ENCODE data around the gene IWS1. TPM values are rescaled to one million over a fixed set of nuclear protein-coding genes. Genes with fewer than 3 reads are reported as not detected.
A peak's percentile ranks its signal among the peaks of the same experiment; 100 is the strongest.
"Not testable (repeated sequence)": the region's sequence is repeated elsewhere in the genome, so short reads cannot be mapped to it uniquely, and the experiment has no call there.

Gene IWS1
- total RNA-seq, 4 donors from 2014 or later: 22.7 to 47.1 (median 33.2) TPM

DNA sequence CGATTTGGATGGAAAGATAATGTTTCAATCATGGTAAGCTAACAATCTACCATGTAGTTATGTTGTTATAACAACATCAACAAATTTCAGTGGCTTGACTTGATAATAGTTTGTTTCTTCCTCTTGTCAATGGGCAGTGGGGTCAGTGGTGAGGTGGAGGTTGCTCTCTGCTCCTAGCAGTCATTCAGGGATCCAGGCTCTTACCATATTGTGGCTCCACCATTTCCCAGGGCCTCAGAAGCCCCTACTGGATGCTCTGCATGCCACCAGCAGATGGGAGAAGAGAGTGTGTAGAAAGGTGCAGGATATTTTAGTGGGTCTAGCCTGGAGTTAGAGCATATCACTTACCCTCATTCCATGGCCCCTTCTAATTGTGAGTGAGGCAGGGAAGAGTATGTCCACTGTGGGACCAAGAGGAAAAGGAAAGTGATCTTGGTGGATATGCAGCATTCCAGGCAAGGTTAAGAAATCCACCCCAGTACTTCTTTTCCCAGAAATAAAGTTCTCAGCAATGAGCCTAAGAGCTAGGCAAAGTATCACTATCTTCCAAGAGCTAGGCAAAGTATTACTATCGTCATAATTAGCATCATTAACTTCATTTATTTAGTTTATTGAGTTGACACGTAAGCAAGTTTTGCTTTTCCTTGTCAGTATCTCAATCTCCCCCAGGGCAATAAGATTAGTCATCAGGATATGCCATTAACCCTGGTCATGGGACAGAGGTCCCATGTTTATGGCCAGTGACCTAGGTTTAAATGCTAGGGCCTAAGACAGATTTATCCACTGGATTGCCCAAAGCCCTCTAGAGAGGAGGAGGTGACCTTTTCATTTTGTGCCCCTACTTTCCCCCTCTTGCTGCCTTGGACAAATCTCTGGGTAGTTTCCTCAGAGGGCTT, 4.2 kb upstream of the IWS1 start:
- WGBS, 2 donors: 67 to 72% methylated on average over 3 of the region's 3 CpGs
- DNase-seq (ENCODE audit: low spot score in 2 of 2): no peak
- intact Hi-C loops (cut with DNase I; ENCODE audit: low total_unique reads): no loop called here
- no peak overlapping the region for H3K4me3 ChIP-seq (ENCODE audit: low read depth, poor library complexity, severe bottlenecking)
- TF ChIP-seq CTCF (IDR thresholded peaks at IDR 0.05): no peak
- TF ChIP-seq POLR2A (IDR thresholded peaks at IDR 0.05): no peak

GRCh38 chr2:127529416-127529815, 3.1 kb upstream of the IWS1 start:
- intact Hi-C loops (cut with DNase I; ENCODE audit: low total_unique reads): not testable (repeated sequence)

GRCh38 chr2:127528487-127528886, 2.2 kb upstream of the IWS1 start:
- intact Hi-C loops (cut with DNase I; ENCODE audit: low total_unique reads): no loop called here
- WGBS, 2 donors: 68 to 80% methylated on average over 4 of the region's 4 CpGs
- DNase-seq (ENCODE audit: low spot score in 2 of 2): no peak

More at GRCh38 chr2:127529416-127529815, 3.1 kb upstream of the IWS1 start:
- not testable (repeated sequence) for DNase-seq (ENCODE audit: low spot score in 2 of 2); H3K4me3 ChIP-seq (ENCODE audit: low read depth, poor library complexity, severe bottlenecking)
- 60 to 83% methylated on average over 2 of the region's 2 CpGs for WGBS, 2 donors

GRCh38 chr2:127527001-127527804, 914 bp upstream of the IWS1 start:
- intact Hi-C loops (cut with DNase I; ENCODE audit: low total_unique reads): no loop called here
- 18 to 21% methylated on average over 13 of the region's 13 CpGs for WGBS, 2 donors
- no peak for DNase-seq (ENCODE audit: low spot score in 2 of 2)
- H3K4me3 ChIP-seq (ENCODE audit: low read depth, poor library complexity, severe bottlenecking): peak overlapping the region; percentile 14
- no peak for TF ChIP-seq POLR2A (IDR thresholded peaks at IDR 0.05)
- no peak for TF ChIP-seq CTCF (IDR thresholded peaks at IDR 0.05)

More at GRCh38 chr2:127528487-127528886, 2.2 kb upstream of the IWS1 start:
- H3K4me3 ChIP-seq (ENCODE audit: low read depth, poor library complexity, severe bottlenecking): no peak overlapping the region
- TF ChIP-seq CTCF (IDR thresholded peaks at IDR 0.05) (no peak), POLR2A (IDR thresholded peaks at IDR 0.05) (no peak)

DNA sequence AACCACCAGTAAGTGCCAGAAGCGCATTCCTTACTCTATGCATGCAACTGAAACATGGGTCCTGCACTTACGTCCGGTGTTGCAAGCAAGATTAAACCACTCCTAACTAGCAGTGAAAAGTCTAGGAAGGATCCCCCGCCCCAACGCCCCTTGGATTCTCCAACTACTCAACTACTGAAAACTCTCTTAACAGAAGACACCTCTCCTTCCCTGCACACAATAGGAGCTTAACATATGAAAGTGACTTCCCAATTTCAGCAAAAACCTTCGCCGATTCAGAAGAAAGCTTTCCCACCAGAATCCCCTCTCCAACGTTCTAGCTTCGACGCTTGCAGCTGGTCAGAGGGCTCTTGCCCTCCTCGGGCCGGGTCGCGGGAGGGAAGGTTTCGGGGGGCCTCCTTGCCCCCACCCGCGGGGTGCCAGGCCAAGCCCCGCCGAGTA, 578 bp downstream of the IWS1 start:
- peak in 1 of 2 donors; percentile 86 for DNase-seq (ENCODE audit: low spot score in 2 of 2)
- TF ChIP-seq CTCF (IDR thresholded peaks at IDR 0.05): no peak
- no peak for TF ChIP-seq POLR2A (IDR thresholded peaks at IDR 0.05)
- intact Hi-C loops (cut with DNase I; ENCODE audit: low total_unique reads): no loop called here
- 0% methylated on average over 15 to 19 of the region's 19 CpGs for WGBS, 2 donors
- peak overlapping the region; percentile 95 for H3K4me3 ChIP-seq (ENCODE audit: low read depth, poor library complexity, severe bottlenecking)

DNA sequence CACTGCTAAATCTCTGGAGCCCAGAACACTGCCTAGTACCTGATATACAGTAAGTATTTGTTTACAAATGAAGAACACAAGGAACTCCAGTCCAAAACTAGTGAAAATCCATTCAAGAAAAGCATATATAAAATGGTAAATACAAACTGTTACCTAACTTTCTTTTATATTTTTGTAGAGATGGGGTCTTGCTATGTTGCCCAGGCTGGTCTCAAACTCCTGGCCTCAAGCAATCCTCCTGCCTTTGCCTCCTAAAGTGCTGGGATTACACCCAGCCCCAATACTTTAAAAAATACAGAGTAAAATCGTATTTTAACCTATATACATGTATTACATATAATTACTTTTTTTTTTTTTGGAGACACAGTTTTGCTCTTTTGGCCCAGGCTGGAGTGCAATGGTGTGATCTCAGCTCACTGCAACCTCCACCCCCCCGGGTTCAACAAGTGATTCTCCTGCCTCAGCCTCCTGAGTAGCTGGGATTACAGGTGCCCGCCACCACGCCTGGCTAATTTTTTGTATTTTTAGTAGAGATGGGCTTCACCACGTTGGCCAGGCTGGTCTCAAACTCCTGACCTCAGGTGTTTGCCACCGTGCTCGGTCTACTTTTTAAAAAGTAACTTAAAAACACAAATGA, 2.0 kb downstream of the IWS1 start:
- DNase-seq (ENCODE audit: low spot score in 2 of 2); intact Hi-C loops (cut with DNase I; ENCODE audit: low total_unique reads); H3K4me3 ChIP-seq (ENCODE audit: low read depth, poor library complexity, severe bottlenecking): not testable (repeated sequence)
- 92% methylated on average over 7 of the region's 7 CpGs for WGBS, 2 donors
